Thymus (tissue), 14 donors: Measurements from ENCODE around the gene GPR15. TPM values are rescaled to one million over a fixed set of nuclear protein-coding genes. Genes with fewer than 3 reads are reported as not detected.

ENCODE experiments used
- DNase-seq, 9 donors: peaks; one replicate each; pipeline ENCODE4 v3.0.0-alpha.2; 2013; ENCODE audit warnings: low spot score in 9 of 9, low read depth in 6 of 9, missing footprints in 1 of 9
- H3K27ac ChIP-seq, 2 donors: one replicate each; pipeline ENCODE4 v1.5.1; 2013; ENCODE audit warnings: control low read depth in 1 of 2, low read depth in 1 of 2, low read length in 1 of 2, mild to moderate bottlenecking in 1 of 2, moderate library complexity in 1 of 2
- H3K27me3 ChIP-seq, 2 donors: one replicate each; pipeline ENCODE4 v1.5.1; 2013; ENCODE audit warnings: low read length in 1 of 2; ENCODE audit not compliant: control insufficient read depth in 2 of 2, insufficient read depth in 1 of 2
- H3K36me3 ChIP-seq, 2 donors: one replicate each; pipeline ENCODE4 v1.5.1; 2013; ENCODE audit warnings: low read length in 1 of 2, mild to moderate bottlenecking in 1 of 2, moderate library complexity in 1 of 2; ENCODE audit not compliant: control insufficient read depth in 2 of 2, insufficient read depth in 2 of 2
- H3K4me1 ChIP-seq, 2 donors: one replicate each; pipeline ENCODE4 v1.5.1; 2013; ENCODE audit warnings: low read length in 2 of 2; ENCODE audit not compliant: control insufficient read depth in 2 of 2, insufficient read depth in 2 of 2
- H3K4me3 ChIP-seq, 2 donors: one replicate each; pipeline ENCODE4 v1.5.1; 2013; ENCODE audit warnings: low read length in 2 of 2, control low read depth in 1 of 2, mild to moderate bottlenecking in 1 of 2
- H3K9me3 ChIP-seq, 2 donors: one replicate each; pipeline ENCODE4 v1.5.1; 2013; ENCODE audit warnings: low read length in 1 of 2, mild to moderate bottlenecking in 1 of 2; ENCODE audit not compliant: control insufficient read depth in 2 of 2, insufficient read depth in 1 of 2
- WGBS: extraction: QIAGEN DNeasy Blood & Tissue Kit; methylation state at CpG from one replicate; pipeline ENCODE4 v1.1.7; 2013; 5-methylcytosine and 5-hydroxymethylcytosine counted together
- long read RNA-seq, 10 donors: transcript quantifications; one replicate each; lab custom pipeline, GENCODE V29; 2026
- polyA plus RNA-seq: library from polyadenylated mRNA; stranded (reverse); fragments of 200-250 nt; gene quantifications from one replicate; pipeline ENCODE4 v1.2.3, GENCODE V29; 2013
- total RNA-seq: library from RNA; stranded (reverse); fragments of 120-200 nt; gene quantifications from one replicate; pipeline ENCODE4 v1.2.4, GENCODE V29; 2013
- donor health status: healthy.

GPR15 gene
- total RNA-seq = 0.47 TPM
- polyA plus RNA-seq = 1.0 TPM
- long read RNA-seq, donor 1 = 0 reads
- long read RNA-seq, donor 2 = 0 reads
- long read RNA-seq, donor 3 = 0 reads
- long read RNA-seq, donor 4 = 0 reads
- long read RNA-seq, donor 5 = 0 reads
- long read RNA-seq, donor 6 = 0 reads
- long read RNA-seq, donor 7, partial matches to known transcripts = 0 of 2 reads
- long read RNA-seq, donor 7, other reads (novel, unspliced or antisense) = 0 of 2 reads
- long read RNA-seq, donor 8 = 0 reads
- long read RNA-seq, donor 9 = 0 reads
- long read RNA-seq, donor 10 = 0 reads

DNA sequence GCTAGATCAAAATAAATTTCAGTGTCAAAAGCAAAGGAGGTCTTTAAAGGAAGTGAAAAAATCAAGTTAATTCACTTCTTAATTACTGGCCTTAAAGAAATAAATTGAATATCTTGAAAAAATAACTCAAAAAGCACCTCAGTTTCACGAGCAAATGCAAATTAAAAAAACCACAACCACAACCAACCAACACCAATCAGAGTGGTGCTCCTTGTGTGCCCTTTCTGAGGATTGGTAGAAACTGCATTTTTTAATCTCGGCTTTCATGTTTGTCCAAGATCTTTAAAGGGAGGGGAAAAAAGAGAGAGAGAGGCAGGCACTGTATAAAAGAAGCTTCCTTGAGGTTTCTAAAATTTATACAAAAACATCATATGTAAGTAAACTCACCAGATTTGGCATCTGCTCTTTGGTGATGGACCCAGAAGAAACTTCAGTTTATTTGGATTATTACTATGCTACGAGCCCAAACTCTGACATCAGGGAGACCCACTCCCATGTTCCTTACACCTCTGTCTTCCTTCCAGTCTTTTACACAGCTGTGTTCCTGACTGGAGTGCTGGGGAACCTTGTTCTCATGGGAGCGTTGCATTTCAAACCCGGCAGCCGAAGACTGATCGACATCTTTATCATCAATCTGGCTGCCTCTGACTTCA, at the start of gene GPR15:
Gene GPR15 (plus strand): TSS at position 357 of the 653 bp plus-strand sequence. CDS start 56 bp downstream, at position 413.
- H3K4me1 ChIP-seq = no peaks in the 10 kb centered on the region
- 86% methylated on average over 7 of the region's 7 CpGs for WGBS
- no peak for DNase-seq
- H3K4me3 ChIP-seq = no peak within 1 kb of the TSS
- no peaks in the 10 kb centered on the region for H3K36me3 ChIP-seq
- no peaks in the 10 kb centered on the region for H3K27me3 ChIP-seq
- no peak within 1 kb of the TSS for H3K27ac ChIP-seq
- no peaks in the 10 kb centered on the region for H3K9me3 ChIP-seq

- H3K36me3 ChIP-seq = no peaks in the 10 kb centered on the region
- H3K9me3 ChIP-seq = no peaks in the 10 kb centered on the region
- 85% methylated on average over 3 of the region's 3 CpGs for WGBS
- no peak overlapping the region for H3K27ac ChIP-seq
- DNase-seq = no peak
- H3K27me3 ChIP-seq = no peaks in the 10 kb centered on the region
- H3K4me1 ChIP-seq = no peaks in the 10 kb centered on the region
- H3K4me3 ChIP-seq = no peak overlapping the region
Observed at GRCh38 chr3:98482717-98483482, 48.9 kb upstream of the GPR15 start.

GRCh38 chr3:98483626-98484025, 48.2 kb upstream of the GPR15 start:
- no peaks in the 10 kb centered on the region for H3K4me1 ChIP-seq
- no peaks in the 10 kb centered on the region for H3K9me3 ChIP-seq
- 94% methylated on average over 3 of the region's 3 CpGs for WGBS
- DNase-seq = no peak
- no peak overlapping the region for H3K4me3 ChIP-seq
- no peaks in the 10 kb centered on the region for H3K36me3 ChIP-seq
- H3K27ac ChIP-seq = no peak overlapping the region
- H3K27me3 ChIP-seq = no peaks in the 10 kb centered on the region

DNA sequence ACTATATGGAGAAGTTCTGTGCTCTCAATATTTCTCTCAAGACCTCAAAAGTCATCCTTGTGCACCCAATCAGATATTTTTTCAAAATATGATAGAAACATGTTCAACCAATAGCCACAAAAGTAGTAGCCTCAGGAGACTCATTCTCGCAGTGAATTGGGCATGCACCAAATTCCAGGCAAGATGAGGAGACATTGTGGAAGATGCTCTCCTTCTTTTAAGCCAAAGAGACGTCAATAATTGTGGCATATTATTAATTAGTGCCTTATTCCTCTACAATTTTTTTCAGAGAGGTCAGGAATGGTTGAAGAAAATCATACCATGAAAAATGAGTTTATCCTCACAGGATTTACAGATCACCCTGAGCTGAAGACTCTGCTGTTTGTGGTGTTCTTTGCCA, 34.4 kb upstream of the GPR15 start, which contains the start of gene OR5K2:
Gene OR5K2 (plus strand): TSS at position 301 of the 400 bp plus-strand sequence. CDS start 0 bp downstream, at position 301.
- DNase-seq = no peak
- Histone ChIP-seq H3K27me3 (no peaks in the 10 kb centered on the region), H3K4me3 (no peak within 1 kb of the TSS), H3K9me3 (no peaks in the 10 kb centered on the region), H3K4me1 (no peaks in the 10 kb centered on the region), H3K27ac (no peak within 1 kb of the TSS), H3K36me3 (no peaks in the 10 kb centered on the region)
- 96% methylated on average over 2 of the region's 2 CpGs for WGBS

DNA sequence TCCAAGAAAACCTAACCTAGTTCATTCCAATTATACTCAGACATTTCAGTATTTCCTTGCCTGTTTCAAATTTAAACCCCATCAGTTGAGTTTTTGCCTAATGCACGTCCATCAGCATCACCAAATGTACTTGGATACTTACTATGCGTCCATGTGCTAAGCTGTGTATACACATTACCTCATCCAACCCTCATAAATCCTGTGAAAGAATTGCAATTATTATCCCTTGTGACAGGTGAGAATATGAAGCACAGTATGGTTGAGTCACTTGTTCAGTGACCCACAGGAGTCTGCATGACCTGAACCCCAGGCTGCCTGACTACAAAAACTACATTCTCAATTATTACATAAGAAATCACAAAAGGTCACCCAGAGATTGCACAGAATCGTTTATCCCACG, 31.8 kb upstream of the GPR15 start:
- Histone ChIP-seq H3K27ac (no peak overlapping the region), H3K9me3 (no peaks in the 10 kb centered on the region)
- WGBS = 95% methylated on average over 4 of the region's 4 CpGs

DNA sequence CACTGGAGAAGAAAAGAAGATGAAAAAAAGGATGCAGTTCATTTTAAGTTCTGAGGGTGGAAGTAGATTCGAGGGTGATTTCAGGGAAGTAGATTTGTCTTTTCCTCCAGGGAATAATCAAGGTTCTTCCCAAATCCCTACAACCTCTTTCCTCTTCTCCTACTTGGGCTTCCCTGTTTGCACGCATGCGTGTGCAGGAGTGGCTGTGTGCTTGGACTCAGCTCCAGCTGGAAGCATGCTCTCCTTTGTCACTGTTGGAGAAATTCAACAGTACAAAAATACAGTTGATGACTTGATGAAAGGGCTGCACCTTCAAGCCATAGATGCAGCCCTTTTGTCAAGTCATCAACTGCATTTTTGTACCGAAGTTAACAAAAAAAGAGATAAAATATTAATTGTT, 30.5 kb upstream of the GPR15 start:
- H3K36me3 ChIP-seq = no peaks in the 10 kb centered on the region
- no peak overlapping the region for H3K4me3 ChIP-seq
- WGBS = 95% methylated on average over 4 of the region's 4 CpGs
- H3K27ac ChIP-seq = no peak overlapping the region
- H3K27me3 ChIP-seq = no peaks in the 10 kb centered on the region
- DNase-seq = no peak
- H3K9me3 ChIP-seq = no peaks in the 10 kb centered on the region
- H3K4me1 ChIP-seq = no peaks in the 10 kb centered on the region

More for the DNA sequence above, 31.8 kb upstream of the GPR15 start:
- Histone ChIP-seq H3K4me1 (no peaks in the 10 kb centered on the region), H3K36me3 (no peaks in the 10 kb centered on the region), H3K27me3 (no peaks in the 10 kb centered on the region), H3K4me3 (no peak overlapping the region)
- no peak for DNase-seq

- H3K4me1 ChIP-seq = no peaks in the 10 kb centered on the region
- no peaks in the 10 kb centered on the region for H3K36me3 ChIP-seq
- no peaks in the 10 kb centered on the region for H3K27me3 ChIP-seq
- no peak overlapping the region for H3K4me3 ChIP-seq
- no peak overlapping the region for H3K27ac ChIP-seq
- no peaks in the 10 kb centered on the region for H3K9me3 ChIP-seq
- DNase-seq = no peak
- 97% methylated on average over 5 of the region's 5 CpGs for whole genome bisulfite sequencing
Observed at GRCh38 chr3:98501863-98502576, 29.8 kb upstream of the GPR15 start.

GRCh38 chr3:98504539-98504938, 27.2 kb upstream of the GPR15 start:
- Histone ChIP-seq H3K9me3 (no peaks in the 10 kb centered on the region), H3K27me3 (no peaks in the 10 kb centered on the region), H3K4me1 (no peaks in the 10 kb centered on the region), H3K36me3 (no peaks in the 10 kb centered on the region), H3K27ac (no peak overlapping the region), H3K4me3 (no peak overlapping the region)
- WGBS = 95% methylated on average over 4 of the region's 4 CpGs
- no peak for DNase-seq
